ENCODE measurements around the gene BBS4.
"Not testable (repeated sequence)": the region's sequence is repeated elsewhere in the genome, so short reads cannot be mapped to it uniquely, and the experiment has no call there.

BBS4 gene

DNA sequence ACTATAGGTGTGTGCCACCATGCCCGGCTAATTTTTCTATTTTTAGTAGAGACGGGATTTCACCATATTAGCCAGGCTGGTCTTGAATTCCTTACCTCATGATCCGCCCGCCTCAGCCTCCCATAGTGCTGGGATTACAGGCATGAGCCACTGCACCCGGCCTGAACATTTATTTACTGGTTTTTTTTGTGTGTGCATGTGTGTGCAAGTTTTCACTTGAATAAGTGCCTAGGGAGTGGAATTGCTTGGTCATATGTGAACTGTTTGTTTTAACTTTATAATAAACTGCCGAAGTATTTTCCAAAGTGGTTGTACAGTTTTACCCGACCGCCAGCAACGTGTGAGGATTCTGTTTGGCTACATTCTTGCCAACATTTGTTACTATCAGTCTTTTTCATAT lies 14.1 kb downstream of the BBS4 start:
- DNase-seq = no peak

GRCh38 chr15:72706266-72706665 lies 20.3 kb downstream of the BBS4 start:
- no peak for DNase-seq

GRCh38 chr15:72708551-72709303 lies 22.7 kb downstream of the BBS4 start:
- not testable (repeated sequence) for DNase-seq

DNA sequence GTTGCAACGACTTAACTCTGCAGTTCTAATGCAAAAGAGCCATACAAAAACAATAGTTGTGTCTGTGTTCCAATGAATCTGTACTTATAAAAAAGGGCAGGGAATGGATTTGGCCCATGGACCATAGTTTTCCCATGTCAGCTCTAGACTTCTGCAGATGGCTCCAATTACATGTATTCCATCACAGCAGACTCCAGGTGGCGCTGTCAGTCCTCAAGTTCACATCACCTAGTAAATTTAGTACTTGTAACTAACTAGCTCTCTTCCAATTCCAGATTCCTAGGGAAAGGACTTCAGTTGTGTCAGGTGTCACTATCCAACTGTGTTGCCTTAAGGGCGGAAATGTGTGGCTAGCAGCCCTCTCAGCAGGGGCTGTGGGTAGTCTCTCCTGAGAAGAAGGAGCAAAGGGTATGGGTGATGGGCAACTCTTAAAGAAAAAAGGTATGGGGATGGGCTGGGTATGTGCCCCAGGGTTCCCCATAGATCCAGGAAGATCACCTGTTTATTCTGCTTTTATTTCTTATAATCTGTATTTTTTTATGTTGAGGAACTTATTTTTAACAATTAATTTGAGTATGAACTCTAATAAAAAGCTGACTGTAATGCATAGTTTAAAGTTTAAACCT lies 36.2 kb downstream of the BBS4 start:
- DNase-seq = no peak

DNA sequence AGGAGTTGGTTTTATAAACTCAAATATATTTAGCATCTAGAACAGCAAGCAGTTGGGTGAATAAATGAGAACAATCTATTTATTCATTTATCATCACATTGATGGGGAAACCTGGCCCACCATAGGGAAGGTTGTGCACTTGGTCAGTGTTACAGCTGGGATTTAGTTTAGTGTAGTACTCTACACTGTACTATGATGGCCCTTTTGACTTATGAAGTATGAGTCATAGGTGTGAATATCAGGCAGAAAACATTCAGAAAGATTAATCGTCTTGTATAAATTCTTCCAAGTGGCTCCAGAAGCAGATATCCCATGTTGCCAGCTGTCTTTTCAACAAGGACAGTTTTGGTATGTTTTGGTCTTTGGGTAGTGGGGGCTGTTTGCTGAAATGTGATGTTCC lies 38.0 kb downstream of the BBS4 start:
- DNase-seq = no peak

GRCh38 chr15:72725446-72725845 lies 39.4 kb downstream of the BBS4 start:
- DNase-seq = no peak

DNA sequence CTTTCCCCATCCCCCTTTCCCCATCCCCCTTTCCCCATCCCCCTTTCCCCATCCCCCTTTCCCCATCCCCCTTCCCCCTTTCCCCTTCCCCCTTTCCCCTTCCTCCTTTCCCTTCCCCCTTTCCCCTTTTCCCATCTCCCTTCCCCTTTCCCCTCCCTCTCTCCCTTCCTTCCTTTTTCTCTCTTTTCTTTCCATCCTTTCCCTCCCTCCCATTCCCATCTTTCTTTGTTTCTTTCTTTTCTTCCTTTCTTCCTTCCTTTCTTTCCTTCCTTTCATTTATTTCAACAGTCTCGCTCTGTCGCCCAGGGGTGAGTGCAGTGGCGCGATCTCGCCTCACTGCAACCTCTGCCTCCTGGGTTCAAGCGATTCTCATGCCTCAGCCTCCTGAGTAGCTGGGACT lies 39.8 kb downstream of the BBS4 start:
- not testable (repeated sequence) for DNase-seq

GRCh38 chr15:72727154-72727553 lies 41.1 kb downstream of the BBS4 start:
- no peak for DNase-seq

DNA sequence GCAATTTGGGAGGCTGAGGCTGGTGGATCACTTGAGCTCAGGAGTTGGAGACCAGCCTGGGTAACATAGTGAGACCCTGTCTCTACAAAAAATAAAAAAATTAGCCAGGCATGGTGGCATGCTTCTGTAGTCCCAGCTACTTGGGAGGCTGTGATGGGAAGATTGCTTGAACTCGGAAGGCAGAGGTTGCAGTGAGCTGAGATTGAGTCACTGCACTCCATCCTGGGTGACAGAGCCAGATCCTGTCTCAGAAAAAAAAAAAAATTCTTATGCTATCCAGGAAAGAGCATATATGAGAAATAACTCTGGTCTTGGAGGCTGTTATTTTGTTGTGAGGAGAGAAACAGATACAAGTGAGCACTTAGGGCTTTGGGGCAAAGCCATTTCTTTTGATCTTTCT lies 42.2 kb downstream of the BBS4 start:
- not testable (repeated sequence) for DNase-seq

GRCh38 chr15:72728821-72729220 lies 42.8 kb downstream of the BBS4 start:
- no peak for DNase-seq

DNA sequence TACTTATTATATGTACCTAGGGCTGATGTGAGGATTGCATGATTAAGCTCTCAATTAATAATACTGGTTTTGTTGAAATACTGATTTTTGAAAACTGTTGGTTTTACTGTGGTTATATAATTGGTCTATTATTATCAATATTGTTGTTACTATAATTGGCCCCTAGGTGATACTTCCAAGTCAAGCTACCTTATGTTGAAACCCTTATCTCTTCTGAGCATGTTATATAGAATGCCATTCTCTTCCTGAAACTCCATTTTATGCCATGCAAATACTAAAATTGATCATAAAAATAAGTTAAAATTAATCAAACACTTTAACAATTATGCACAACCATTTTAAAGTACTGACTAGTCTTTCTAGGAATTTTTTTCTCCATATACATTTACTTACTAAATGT lies 46.1 kb downstream of the BBS4 start:
- no peak for DNase-seq

DNA sequence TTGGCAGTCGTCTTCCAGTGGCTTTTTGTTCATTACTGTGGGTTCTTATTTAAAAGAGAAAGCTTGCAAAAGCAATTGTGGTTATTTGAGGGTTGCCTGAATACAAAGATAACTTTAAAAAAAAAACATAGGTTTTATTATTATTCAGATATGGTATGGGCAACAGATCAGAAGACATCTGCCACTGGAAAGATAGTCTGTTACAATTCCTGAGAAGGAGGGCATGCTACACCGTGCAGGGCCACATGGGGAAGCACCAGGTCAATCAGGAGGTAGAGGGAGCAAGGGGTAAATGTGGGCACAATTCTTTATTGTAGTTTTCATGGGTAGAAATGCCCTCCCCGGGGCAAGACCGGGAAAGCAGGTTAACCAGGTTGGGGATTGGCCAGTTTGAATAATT lies 46.5 kb downstream of the BBS4 start:
- DNase-seq = no peak

DNA sequence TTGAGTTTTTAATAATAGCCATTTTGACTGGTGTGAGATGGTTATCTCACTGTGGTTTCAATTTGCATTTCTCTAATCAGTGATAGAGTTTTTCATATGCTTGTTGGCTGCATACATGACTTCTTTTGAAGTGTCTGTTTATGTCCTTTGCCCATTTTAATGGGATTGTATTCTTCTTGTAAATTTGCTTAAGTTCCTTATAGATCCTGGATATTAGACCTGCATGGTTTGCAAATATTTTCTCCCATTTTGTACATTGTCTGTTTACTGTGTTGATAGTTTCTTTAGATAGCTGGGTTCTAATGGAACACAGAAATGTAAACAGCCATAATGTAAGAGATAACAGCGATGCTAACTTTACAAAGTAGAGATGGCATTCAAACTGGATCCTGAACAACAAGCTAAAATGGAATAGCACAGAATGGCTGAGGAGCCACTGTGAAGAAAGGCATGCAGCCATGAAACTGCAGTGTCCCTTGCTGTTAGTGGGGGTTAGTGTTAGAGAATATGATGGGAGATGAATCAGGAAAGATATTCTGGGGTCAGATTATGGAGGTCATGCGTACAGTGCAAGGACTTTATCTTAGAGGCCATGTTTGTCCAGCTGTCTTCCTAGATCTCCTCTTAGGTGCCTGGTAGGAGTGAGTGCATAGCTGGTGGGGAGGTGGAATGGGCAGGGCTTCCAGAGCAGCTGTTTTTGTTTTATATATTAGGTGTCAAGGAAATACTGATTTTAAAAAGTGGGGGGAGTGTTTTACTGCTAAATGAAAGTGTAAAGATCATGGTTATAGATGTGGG lies 48.1 kb downstream of the BBS4 start:
- no peak for DNase-seq

DNA sequence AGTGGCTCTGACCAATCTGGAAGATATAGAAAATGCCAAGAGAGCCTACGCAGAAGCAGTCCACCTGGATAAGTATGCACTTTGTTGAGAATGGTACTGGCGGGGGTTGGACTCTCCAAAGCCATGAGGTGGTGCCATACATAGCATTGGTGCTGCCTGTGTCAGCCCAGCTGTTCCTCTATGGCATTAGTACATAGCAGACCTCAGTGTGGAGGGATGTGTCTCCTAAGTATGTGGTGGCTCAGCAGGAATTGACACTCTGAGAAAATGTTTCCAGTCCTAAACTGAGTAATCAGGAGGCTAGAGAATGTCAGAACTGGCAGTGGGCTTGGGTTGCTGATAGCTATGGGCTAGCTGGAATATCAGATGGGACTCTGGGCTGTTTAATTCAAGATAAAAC lies 49.1 kb downstream of the BBS4 start:
- no peak for DNase-seq

- no peak for DNase-seq
These were observed 51.1 kb downstream of the BBS4 start for GRCh38 chr15:72737061-72737460.

DNA sequence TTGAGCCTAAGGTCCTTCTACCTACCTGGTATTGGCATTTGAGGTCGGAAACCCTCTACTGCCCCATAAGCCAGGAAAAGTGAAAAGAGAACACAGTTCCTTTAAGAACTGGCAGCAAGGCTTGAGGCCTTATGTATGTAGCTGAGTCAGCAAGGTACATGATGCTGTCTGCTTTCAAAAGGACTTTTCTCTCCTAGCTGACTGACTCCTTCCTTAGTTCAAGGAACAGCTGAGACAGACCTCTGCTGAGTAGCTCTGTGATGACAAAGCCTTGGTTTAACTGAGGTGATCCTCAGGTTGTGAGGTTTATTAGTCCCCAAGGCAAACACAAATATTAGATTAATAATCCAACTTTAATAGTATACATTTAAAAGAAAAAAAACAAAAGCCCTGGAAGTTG lies 51.7 kb downstream of the BBS4 start:
- no peak for DNase-seq

GRCh38 chr15:72740219-72740618 lies 54.2 kb downstream of the BBS4 start:
- DNase-seq = no peak

DNA sequence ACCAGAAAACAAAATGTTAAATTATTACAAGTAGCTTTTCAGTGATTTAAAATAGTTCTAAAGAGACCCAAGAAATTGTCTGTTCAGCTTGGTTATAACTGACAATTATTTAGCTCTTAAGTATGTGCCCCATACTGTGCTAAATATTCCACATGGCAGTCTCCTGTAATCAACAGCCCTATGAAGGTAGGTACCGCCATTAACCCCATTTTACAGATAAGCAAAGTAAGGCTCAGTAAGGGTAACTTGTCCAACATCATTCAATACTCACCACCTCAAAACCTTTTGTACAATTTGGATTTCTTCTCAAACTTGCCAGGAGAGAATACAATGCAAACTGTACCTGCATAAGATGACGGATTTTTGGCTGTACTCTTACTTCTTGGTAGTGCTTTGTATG lies 63.7 kb downstream of the BBS4 start:
- DNase-seq = no peak

GRCh38 chr15:72751751-72752455 lies 65.9 kb downstream of the BBS4 start:
- DNase-seq = no peak

GRCh38 chr15:72754096-72754495 lies 68.1 kb downstream of the BBS4 start:
- DNase-seq = no peak

GRCh38 chr15:72758182-72758581 lies 72.2 kb downstream of the BBS4 start:
- no peak for DNase-seq

GRCh38 chr15:72760590-72761260 lies 74.7 kb downstream of the BBS4 start:
- DNase-seq = no peak

DNA sequence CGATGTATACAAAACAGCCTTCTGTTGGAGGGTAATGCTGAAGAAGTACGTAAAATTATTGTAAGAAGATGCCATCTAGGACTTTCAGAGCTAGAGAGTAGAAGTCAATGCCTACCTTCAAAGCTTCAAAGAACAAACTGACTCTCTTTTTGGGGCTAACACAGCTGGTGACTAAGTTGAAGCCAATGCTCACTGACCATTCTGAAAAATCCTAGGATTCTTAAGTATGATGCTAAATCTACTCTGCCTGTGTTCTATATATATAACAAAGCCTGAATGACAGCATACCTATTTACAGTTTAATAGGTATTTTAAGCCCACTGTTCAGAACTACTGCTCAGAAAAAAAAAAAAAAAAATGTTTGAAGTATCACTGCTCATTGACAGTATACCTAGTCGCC lies 78.6 kb downstream of the BBS4 start:
- no peak for DNase-seq

Measured in activated gamma-delta T cell (primary cell).